Measurements from ENCODE around the gene SGCD.

The SGCD gene

DNA sequence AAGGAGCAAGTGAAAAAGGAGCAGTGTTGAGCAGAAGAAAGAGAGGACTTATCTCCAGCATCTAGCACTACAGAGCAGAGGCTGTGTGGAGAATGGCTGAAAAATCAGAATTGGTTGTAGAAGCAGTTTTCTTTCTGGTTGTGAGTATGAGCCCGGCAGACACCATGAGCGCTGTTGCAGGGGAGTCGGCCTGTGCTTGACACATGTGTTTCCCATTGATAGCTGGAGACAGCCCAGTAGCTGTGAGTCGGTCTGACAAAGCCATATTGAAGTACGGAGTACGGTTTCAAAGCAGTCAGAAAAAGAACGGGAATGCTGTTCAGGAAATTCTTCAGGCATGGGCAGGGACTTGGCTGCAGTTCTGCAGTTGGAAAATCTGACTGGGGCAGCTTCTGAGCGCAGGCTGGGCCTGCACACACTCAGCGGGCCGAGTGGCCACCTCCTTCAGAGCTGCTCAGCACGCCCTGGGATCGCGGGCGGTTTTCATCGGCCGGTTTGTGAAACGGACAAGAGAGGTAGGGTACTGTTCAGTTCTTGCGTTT lies at the start of gene SGCD:
Gene SGCD (plus strand): TSS at position 447 of the 542 bp plus-strand sequence.
- no peak for DNase-seq

DNA sequence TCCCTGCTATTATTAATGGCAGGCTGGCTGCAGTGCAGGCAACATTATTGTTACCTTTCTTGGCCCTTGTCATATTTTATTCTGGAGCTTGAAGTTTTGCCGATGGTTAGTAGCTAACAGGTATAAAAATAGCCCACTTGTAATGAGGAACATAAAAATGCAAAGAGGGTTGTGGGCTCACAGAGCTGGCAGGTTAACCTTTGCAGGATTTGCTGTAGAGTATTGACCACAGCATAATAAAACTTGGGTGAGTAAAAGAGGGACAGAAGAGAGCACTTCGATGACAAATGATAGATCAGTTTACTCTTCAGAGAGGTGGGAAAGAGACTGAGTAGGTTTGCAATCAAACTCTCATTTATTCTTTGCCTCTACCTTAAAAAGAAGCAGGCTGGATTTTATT lies 49.7 kb upstream of the SGCD start:
- DNase-seq, result no peak

DNA sequence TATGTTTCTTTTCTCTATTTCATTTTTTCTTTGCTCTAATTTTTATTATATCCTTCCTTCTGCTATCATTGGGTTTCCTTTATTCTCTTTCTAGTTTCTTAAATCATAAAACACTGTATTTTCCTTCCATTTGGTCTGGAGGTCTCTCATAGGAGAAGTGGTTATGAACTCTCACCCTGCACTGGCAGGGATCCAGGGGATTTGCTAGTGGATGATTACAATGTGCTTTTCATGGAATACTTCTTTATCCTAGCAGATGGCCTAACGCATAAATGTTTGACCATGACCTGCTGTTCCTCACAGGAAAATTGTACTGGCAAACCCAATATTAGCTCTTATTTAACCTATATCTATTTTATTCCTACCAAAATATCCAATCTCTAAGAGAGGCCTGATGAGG lies 31.5 kb upstream of the SGCD start:
- no peak for DNase-seq

DNA sequence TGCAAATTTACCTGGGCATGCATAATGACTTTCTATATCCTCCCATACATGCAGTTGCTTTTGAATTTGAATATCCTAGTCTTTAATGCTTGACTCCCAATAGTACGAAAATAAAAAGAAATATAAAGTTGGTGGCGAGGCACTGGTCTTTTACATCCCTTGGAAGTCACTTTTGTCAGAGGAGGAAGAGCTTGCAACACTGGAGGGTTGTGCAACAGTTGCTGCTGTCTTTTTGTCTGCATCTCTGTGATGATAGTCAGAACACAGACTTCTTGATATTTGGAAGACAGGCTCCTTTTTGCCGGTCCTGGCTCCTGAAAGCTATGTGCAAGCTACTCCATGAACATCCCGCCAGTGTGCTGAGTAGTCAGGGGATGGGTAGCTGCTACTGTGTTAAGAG lies 16.8 kb upstream of the SGCD start:
- no peak for DNase-seq

DNA sequence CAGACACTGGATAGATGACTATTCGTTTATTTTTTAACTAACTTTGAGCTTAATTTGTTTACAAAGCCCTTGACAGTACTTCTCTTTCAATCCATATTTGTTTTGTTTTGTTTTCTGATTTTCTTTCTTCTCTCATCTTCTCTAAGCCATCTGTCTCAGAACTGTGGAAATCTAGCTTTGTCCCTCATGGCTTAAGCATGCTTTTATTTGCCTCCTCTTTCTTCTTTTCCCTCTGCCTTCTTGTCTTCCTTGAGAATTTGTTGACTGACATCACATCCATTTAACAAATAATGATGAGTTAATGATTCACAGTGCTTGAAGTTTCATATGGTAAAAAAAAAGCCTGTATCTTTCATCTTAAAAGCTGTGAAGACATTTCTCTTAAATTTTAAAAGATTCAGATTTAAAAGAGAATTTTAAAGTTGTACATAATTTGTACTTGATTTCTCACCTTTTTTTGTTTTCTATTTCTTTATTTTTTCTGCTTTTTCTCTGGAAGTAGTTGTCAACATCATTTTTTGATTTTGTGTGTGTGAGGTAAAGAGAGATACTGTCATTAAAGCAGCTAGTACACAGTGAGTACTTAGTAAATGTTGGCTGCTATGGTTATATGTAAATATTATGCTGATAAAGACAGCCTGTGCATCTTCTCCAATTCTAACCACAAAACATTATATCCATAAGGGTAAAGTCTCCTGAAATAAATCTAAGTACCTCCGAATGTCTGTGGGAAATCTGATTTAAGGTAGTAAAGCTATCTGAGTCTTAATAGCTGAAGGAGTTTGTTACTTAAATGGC lies 13.9 kb upstream of the SGCD start:
- DNase-seq, result no peak

DNA sequence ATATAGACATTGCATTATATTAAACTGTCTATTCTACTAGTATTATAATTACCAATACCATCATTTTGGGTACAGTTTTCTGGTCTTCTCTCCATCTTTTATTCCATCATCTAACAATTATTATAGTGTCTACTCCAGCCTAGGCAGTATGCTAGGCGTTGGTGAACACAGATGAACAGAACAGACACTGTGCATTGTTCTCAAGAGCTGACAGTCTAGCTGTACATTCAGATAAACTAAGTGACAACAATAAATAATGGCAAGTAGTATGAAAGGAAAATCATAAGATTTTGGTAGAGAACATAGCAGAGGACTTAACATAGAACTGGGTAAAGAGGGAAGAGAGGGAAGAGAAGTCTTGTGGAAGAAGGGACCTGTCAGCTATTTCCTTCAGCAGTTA lies 12.5 kb upstream of the SGCD start:
- no peak for DNase-seq

DNA sequence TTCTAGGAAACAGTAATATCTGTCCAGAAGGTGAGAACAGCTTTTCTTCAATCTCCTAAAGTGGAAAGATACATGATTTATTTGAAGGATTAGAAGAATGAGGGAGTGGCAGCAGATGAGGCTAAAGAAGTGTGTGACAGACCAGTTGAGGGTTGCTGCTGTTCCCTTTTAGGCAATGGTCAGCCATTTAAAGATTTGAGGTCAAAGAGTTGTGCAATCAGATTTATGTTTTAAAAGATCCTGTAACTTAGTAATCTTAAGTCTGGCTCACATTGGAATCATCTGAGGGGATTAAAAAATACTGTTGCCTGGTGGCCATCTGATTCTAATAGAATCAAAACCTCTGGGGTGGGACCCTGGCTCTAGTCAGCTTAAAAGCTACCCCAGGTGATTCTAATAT lies 4.3 kb upstream of the SGCD start:
- DNase-seq, result no peak

DNA sequence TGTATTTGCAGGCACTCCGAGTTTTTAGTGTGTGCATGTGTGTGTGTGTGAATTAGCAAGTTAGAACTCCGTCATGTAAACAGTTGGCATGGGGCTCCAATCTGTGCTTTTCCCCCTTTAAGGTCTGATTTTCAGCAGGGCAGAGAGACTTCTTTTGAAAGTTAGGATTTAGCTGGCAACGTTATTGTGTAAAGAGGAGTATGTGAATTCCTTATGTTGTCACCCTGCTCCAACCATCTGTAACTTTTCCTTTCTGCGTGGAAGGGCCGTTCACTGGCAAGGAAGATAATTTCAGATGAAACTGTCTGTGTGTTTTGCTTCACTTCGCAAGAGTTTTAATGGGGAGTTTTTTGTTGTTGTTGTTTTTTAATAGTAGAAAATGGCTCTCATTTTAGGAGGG lies 332 bp downstream of the SGCD start:
- no peak for DNase-seq

DNA sequence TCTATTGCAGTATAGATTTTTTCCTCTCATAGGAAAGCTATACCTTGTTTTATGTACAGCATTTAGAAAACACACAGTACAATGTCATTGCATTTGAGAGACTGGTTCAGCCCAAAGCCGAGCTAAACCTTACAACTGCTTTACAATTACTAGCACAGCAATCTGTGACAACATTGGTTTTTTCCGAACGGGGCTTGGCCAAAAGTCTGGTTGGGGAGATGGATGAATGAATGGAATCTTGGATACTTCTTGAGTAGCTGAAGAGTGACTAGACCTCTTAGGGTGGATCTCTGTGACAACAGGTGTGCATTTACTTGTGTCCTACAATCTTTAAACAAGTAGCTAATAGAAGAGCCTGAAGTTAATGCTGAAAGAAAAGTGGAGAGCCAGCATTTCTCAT lies 1.2 kb downstream of the SGCD start:
- DNase-seq, result no peak

DNA sequence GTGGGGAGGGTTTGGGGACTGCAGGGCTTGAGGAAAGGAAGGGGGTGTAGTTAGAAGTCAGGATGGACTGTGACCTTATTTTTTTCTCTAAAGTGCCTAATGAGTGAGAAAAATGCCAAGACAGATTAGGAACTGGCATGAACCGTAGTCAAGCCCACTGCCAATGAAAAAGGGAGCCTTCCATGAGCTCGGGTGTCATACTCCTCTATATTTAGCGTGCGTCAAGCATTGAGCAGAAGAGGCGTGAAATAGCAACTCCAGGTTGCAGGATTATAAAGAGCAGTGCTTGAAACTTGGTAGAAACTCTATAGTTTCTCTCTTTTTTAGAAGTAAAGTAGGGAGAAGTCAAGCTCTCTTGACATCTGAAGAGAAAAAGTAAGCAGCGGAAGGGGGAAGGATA lies 1.8 kb downstream of the SGCD start:
- no peak for DNase-seq

DNA sequence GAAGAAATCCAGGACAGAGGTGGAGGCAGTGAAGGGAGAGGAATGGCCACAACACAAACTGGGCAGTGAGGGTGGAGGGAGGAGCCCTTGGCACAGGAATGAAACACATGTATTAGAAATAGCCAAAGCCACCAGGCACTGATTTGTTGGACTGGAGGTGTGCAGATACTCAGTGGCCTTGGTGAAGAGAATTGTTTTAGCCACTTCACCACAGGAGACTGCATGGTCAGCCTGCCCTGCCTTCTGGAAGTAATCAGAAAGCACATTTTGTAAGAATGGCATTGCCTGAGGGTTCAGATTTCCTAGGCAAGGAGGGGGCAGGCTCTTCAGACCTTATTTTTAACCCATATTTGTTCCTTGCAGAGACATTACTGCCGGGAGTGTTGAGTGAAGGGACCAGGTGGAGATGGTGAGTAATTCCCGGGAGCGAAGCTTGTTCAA lies 2.2 kb downstream of the SGCD start:
- DNase-seq, result no peak

DNA sequence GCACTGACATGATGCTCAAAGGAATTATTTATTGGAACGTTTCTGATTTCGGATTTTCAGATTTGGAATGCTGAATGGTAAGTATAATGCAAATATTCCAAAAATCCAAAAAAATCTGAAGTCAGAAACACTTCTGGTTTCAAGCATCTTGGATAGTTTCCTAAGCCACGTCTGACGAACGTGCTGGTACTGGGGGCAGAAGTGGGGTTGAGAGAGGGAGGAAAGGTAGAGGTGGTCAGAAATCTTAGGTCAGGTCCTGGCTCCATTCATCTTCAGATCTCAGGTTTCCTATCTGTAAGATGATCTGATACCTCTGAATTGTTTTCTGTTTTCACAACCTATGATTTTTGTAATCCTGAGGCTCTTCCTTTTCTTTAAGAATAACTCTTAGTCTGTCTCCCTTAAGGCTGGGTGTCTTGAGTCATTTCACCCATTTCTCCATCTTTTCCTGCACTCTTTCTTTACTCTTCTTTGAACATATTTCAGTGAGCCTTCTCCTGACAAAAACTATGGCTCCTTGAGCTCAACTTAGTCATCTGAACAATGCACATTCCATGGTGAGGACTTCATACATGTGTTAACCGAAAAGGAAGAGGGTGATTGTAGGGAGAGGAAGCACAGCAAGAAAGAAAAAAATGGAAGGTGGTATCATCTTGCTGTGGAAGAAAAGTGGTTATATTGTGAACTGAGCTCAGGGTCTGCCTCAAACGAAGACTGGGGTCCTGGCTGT lies 3.3 kb downstream of the SGCD start:
- DNase-seq, result no peak

DNA sequence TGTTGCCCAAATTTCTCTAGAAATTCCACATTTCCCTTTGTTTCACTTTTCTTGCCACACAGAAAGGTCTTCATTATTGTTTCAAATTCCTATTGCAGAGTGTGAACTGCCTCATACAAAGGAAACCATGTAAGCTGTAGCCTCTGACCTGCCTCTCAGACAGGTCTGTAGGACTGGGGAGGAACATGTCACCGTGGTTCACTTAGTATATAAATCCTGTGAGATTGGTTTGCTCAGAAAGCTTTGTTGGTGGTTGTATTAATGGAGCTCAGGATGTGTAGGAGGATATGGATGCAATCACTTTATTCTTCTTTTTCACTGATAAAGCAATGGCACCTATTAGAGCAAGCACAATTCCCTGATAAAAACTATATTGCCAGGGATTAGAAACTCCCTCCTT lies 4.2 kb downstream of the SGCD start:
- DNase-seq, result no peak

DNA sequence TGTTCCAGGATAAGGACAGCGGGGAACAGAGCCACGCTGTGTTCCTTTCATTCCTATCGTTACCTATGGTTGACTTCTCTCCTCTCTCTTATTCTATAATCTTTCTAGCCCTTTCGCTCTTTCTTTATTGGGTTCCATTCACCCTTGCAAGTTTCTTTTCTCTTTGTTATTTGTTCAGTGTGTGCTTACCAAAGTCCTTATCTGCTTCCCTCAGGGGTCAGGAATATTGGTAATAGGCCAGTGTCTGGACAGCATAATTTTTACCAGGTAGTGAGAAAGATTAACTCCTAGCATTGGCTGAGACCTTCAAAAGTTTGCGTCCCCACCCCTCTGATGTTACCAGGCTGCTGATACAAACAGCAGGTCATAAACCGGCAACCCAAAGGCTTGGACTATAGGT lies 4.9 kb downstream of the SGCD start:
- DNase-seq, result no peak

DNA sequence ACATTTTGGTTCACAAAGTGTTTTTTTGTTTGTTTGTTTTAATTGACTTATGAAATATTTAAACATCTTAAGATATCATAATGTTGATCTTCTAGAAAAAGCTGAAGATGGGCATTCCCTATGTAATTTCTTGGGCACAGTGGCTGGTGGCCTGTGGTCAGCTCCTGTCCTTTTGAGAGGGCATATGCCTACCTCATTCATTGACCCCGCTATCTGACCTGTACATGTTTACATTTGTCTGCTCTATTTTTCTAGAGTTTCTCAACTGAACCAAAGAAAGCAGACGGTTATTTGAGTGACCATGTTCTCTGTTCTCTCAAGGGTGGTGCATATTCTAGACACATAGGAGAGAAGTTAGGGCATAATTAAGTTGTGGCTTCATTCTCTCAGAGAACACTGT lies 5.3 kb downstream of the SGCD start:
- DNase-seq, result no peak

DNA sequence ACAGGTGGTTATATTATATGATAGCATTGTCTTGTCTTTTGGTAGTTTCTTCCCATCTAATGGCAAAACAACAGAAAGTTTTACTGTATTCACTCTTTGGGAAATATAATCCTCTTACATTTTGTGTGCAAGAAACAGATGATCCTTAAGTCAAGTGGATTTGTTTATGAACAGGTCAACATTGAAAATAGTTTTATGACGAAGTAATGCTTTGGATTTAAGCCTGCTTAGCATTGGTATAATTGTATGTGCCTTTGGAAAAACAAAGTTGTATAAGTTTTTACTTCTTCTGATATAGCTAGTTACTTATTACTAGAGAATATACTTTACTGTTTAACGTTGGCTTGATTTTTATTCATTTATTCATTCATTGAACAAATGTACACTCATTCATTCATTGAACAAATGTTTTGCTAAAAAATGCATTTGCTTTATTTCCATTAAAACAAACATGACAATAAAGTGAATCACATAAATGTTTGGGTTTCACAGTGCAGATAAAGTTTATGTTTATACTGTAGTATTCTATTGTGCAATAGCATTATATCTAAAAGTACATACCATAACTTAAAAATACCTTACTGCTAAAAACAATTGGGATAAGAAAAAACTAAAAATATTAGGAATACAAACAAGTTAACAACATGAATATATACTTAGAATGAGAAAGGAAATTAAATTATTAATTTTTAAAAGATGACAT lies 12.3 kb downstream of the SGCD start:
- no peak for DNase-seq

DNA sequence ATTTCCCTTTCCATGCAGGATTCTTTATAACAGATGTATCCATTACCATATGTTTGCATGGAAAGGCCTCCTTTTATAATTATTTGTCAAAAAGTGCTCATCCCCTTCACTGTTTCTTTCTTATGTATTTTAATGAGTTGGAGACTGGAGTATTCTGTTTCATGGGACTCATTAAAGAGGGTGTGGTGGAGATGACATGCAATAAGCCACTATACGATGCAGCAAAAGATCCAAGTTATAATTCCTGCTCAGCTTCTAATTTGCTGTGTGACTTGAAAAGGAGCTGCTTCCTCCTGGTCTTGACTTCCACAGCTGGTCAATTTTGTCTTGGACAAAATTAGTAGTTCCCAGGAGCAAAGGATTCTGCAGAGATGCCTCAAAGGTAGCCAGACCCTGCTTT lies 13.9 kb downstream of the SGCD start:
- no peak for DNase-seq

DNA sequence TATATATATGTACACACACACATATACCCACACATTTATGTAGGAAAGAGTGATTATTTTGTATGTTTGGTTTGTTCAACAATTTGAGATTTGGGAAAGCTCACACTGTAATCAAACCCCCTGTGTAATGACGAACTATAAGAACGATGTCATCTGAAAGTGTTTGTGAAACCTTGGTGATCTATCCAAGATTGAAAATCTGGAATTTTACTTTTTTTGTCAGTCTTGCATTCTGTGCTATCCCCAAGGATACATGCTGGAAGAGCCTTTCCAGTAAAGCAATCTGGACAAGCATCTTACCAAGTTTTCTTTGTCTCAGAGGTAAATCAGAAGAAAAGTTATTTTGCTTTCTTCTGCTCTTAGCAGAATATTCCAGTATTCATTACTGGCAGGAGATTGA lies 23.3 kb downstream of the SGCD start:
- no peak for DNase-seq

DNA sequence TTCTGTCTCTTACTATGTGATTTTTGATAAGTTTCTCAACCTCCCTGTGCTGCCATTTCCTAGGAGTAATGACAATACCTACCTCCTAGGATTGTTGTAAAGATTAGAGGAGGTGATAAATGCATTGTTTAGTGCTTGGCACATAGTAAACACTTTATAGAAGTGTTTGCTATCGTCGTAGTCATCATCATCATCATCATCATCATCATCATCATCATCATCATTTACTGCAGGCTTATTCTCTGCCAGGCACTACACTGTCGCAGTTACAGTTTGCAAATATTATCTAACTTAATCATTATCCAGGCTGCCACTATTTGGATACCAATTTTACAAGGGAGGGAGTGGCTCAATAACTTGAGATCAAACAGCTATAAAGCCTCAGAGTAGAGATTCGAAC lies 24.5 kb downstream of the SGCD start:
- no peak for DNase-seq

DNA sequence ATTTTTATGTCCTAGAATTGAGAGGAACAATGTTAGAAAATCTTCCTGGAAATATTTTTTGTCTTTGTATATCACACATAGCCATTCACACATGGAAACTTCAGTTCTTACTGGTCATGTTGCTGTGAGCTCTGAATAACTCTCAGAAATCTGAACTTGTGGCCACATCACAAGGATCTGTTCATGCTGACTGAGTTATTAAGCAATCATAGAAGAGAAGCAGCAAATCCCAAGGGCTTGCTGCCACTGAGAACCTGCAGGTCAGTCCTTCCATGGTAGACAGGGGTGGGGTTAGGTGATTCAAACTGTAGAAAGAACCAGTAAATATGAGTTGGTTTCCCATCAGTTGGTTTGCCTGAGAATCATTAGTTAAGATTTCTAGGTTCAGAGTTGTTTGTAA lies 27.6 kb downstream of the SGCD start:
- DNase-seq, result no peak

DNA sequence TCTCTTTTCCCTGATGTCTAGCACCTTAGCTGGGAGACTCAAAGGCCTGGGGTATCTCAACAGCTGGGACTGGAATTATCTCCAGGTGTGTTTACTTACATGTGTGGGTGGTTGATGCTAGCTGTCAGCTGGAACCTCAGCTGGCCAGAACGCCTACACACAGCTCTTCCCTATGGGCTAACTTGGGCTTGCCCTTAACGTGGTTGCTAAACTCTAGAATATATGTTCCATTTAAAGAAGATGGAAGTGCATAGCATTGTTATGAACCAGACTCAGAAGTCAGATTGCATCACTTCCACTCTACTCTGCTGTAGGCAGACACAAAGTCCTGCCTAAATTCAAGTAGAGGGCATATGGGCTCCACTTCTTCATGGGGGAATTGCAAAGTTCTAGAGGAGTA lies 29.3 kb downstream of the SGCD start:
- DNase-seq, result no peak

DNA sequence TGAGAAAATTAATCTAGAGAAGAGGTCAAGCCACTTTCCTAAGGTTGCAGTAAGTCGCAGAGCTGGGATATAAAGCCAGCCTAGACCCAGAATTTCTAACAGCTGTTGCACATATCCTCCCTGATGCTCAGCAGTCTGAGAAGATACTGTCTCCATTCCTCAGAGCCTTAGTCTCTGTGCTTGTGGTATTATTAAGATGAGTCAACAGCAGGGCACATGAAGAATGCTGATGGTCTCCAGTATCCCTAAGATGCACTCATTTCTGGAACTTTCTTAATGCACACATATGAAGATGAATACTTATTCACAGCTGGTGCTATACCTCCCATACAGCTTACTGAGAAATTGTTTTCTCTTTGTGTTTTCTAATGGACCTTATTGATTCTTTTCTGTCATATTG lies 32.5 kb downstream of the SGCD start:
- no peak for DNase-seq

DNA sequence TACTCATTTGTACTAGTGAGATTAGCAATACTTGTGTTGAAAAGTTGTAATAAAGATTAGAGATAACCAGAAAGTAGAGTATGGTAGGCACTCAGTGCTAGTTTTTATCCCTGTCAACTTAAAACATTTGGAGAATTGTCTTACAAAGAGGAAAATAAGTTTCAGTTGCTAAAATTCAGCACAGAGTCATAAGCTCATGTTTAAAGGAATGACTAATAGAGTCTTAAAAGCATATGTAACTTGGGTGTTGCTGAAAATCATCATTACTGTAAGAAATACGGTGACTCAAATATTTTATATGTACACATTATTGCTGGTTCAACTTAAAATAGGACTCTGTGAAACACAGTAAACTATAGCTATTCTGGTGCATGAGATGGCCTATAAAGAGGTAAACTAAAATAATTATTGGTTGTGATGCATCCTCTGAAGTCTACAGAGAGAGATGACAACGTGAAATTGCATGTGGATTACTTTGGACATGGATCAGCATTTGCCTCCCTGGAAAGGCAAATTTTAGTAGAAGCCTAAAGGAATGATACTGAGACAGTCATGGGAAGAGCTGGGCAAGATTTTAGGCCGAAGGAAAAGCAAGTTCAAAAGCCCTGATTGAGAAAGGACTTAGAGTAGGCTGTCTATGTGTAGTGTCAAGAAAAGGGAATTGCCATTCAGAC lies 34.6 kb downstream of the SGCD start:
- DNase-seq, result no peak

Data from NCI-H1105 treated with DMSO at 0.1 percent for 48 hours (cell line).